Measurements from ENCODE around the gene KTN1.

DNA sequence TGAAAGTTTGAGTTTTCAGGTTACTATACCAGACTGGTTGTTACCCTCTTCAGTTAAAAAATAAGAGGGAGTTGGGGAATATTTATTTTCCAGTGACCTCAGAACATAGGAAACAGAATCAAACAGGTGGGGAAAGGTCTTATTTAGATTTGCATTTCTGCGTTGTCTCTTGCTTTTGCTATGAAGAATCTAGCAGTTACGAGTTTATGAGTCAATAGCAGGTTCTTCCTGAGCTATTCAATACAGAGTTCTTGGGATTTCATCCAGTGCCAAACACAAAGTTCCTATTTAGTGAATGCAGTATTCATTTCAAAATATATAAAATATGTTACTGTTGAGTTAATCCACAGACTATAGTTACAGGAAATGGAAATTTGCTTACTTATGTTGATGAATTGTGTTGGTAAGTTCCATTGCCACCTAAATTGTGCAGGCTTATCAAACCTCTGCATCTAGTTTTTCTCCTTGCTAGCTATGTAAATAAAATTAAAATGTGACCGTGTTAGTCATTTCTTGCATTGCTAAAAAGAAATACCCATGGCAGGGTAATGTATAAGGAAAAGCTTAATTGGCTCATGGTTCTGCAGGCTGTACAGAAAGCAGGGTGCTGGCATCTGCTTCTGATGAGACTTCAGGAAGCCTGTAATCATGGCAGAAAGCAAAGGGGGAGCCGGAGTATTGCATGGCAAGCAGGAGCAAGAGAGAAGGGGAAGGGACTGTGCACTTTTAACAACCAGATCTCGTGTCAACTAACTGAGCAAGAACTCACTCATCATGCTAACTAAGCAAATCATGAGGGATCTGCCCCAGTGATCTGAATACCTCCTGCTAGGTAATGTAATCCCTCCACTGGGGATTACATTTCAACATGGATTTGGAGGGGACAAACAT, 110.2 kb downstream of the KTN1 start:
- TF ChIP-seq EZH2 (IDR thresholded peaks at IDR 0.05; ENCODE audit: borderline replicate concordance, low read depth, low read length, poor library complexity, severe bottlenecking), result no peak
- TF ChIP-seq, protein P1, sequence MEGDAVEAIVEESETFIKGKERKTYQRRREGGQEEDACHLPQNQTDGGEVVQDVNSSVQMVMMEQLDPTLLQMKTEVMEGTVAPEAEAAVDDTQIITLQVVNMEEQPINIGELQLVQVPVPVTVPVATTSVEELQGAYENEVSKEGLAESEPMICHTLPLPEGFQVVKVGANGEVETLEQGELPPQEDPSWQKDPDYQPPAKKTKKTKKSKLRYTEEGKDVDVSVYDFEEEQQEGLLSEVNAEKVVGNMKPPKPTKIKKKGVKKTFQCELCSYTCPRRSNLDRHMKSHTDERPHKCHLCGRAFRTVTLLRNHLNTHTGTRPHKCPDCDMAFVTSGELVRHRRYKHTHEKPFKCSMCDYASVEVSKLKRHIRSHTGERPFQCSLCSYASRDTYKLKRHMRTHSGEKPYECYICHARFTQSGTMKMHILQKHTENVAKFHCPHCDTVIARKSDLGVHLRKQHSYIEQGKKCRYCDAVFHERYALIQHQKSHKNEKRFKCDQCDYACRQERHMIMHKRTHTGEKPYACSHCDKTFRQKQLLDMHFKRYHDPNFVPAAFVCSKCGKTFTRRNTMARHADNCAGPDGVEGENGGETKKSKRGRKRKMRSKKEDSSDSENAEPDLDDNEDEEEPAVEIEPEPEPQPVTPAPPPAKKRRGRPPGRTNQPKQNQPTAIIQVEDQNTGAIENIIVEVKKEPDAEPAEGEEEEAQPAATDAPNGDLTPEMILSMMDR (conservative IDR thresholded peaks at IDR 0.05; ENCODE audit: low read depth, low read length), result no peak

Data from A673 (cell line).